ENCODE data around the gene CDH13.

Gene CDH13

GRCh38 chr16:82972331-82972919 lies 345.7 kb downstream of the CDH13 start:
- H3K27ac ChIP-seq = no peak overlapping the region
- TF ChIP-seq ZFX (IDR thresholded peaks at IDR 0.05; ENCODE audit: borderline replicate concordance) (no peak), CTCF (IDR thresholded peaks at IDR 0.05) (no peak)

DNA sequence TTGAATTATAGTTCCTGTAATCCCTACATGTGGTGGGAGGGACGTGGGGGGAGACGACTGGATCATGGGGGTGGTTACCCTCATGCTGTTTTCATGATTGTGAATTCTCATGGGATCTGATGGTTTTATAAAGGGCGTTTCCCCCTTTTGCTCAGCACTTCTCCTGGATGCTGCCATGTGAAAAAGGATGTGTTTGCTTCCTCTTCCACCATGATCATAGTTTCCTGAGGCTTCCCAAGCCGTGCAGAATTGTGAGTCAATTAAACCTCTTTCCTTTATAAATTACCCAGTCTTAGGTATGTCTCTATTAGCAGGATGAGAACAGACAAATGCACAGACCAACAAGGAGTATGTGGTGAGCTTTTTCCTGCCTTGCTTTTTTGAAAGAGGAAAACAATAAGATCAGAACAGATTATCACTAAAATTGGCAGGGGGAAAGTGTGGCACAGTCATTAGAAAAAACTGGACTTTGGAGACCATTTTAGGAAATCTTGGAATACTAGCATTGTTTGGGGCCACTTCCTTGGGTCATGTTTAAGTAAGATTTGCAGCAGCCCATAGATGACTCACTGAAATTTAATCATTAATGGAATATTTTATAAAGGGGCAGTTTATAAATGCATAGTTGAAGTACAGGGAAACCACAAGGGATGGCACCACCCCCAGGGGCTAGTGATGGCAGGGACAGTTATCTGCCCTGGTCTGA lies 352.8 kb downstream of the CDH13 start:
- TF ChIP-seq ZFX (IDR thresholded peaks at IDR 0.05; ENCODE audit: borderline replicate concordance) (no peak), CTCF (IDR thresholded peaks at IDR 0.05) (no peak)
- H3K27ac ChIP-seq = no peak overlapping the region

GRCh38 chr16:82980810-82981209 lies 354.0 kb downstream of the CDH13 start:
- no peak for TF ChIP-seq ZFX (IDR thresholded peaks at IDR 0.05; ENCODE audit: borderline replicate concordance)
- no peak for TF ChIP-seq CTCF (IDR thresholded peaks at IDR 0.05)

DNA sequence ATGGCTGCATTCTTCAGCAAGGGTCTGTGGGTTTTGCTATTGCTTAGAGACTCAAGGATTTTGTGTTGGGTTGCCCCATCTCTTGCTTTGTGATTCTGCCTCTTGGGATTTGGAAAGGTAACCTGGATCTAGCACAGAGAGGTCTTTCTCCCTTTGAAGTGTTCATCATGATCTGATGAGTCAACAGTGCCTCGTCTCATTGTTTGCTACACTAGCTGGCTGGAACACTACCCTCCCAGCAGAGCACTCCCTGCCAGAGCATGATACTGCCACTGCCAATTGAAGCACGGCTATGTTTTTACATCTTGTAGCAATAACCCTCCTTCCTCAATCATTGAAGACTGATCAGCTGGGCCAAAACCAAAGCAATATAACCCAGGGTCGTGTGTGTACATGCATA lies 361.0 kb downstream of the CDH13 start:
- TF ChIP-seq ZFX (IDR thresholded peaks at IDR 0.05; ENCODE audit: borderline replicate concordance) = no peak
- TF ChIP-seq CTCF (IDR thresholded peaks at IDR 0.05) = no peak
- H3K27ac ChIP-seq = no peak overlapping the region

More at GRCh38 chr16:82980810-82981209, 354.0 kb downstream of the CDH13 start:
- no peak overlapping the region for H3K27ac ChIP-seq

DNA sequence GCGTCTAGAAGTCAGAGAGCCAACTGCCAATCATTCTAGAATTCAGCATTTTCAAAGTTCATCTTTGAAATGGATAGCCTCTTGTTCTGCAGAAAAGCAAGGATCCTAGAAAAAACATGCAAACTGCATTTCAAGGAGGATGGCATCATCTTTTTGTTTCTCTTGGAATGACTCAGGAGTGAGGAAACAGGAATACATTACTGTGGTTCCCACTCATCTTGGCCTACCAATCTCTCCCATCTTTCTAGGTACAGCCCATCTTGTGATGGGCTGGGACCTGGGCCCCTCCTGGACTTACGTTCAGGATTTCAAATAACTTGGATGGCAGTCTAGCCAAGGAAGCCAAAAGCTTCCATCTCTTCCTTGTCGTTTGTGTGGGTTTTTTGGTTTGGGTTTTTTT lies 363.4 kb downstream of the CDH13 start:
- TF ChIP-seq CTCF (IDR thresholded peaks at IDR 0.05) = no peak
- TF ChIP-seq ZFX (IDR thresholded peaks at IDR 0.05; ENCODE audit: borderline replicate concordance) = no peak
- H3K27ac ChIP-seq = no peak overlapping the region

DNA sequence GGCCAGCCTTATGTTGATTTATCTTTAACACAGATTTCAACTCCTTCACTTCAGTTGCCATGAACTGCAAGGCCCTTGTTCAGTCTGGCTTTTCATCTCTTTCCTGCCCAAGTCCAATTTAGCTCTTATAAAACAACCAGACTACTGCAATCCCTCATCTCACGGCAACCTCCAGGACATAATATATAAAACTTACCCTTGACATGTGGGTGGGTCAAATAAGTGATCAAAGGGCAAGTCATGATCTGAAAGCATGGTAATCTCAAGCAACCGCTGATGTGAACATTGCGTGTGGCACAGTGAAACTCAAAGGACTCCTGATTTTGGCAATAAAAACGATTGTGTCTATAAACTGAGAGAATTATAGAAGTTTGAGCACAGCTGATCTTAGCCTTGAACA lies 364.6 kb downstream of the CDH13 start:
- no peak overlapping the region for H3K27ac ChIP-seq
- TF ChIP-seq CTCF (IDR thresholded peaks at IDR 0.05) (no peak), ZFX (IDR thresholded peaks at IDR 0.05; ENCODE audit: borderline replicate concordance) (no peak)

- no peak overlapping the region for H3K27ac ChIP-seq
- no peak for TF ChIP-seq CTCF (IDR thresholded peaks at IDR 0.05)
- TF ChIP-seq ZFX (IDR thresholded peaks at IDR 0.05; ENCODE audit: borderline replicate concordance) = no peak
These were observed 365.4 kb downstream of the CDH13 start for GRCh38 chr16:82991966-82992675.
